Tibial nerve (tissue), 4 donors: ENCODE data around the gene NUDT22.

Experiments
- EP300 ChIP-seq, 2 donors: sonication (generic); formaldehyde crosslinking; IDR thresholded peaks; one replicate each; pipeline ENCODE4 v1.6.1; 2017; ENCODE audit warnings: antibody characterized with exemption in 2 of 2, mild to moderate bottlenecking in 1 of 2
- POLR2A ChIP-seq, 2 donors: fragments of 450-650 bp; IDR thresholded peaks; one replicate each; pipeline ENCODE4 v1.6.1; 2017; ENCODE audit warnings: antibody characterized with exemption in 2 of 2, mild to moderate bottlenecking in 2 of 2, moderate library complexity in 2 of 2
- TF ChIP-seq, protein P1 (sequence below), 5 experiments: fragments of 200-600 bp in 3 of 5; fragments of 450-650 bp in 2 of 5; sonication (generic) in 3 of 5; IDR thresholded peaks; one replicate each; pipeline ENCODE4 v1.5.1; 2016 to 2019; ENCODE audit warnings: antibody characterized with exemption in 5 of 5, mild to moderate bottlenecking in 3 of 5, moderate library complexity in 2 of 5

DNA sequence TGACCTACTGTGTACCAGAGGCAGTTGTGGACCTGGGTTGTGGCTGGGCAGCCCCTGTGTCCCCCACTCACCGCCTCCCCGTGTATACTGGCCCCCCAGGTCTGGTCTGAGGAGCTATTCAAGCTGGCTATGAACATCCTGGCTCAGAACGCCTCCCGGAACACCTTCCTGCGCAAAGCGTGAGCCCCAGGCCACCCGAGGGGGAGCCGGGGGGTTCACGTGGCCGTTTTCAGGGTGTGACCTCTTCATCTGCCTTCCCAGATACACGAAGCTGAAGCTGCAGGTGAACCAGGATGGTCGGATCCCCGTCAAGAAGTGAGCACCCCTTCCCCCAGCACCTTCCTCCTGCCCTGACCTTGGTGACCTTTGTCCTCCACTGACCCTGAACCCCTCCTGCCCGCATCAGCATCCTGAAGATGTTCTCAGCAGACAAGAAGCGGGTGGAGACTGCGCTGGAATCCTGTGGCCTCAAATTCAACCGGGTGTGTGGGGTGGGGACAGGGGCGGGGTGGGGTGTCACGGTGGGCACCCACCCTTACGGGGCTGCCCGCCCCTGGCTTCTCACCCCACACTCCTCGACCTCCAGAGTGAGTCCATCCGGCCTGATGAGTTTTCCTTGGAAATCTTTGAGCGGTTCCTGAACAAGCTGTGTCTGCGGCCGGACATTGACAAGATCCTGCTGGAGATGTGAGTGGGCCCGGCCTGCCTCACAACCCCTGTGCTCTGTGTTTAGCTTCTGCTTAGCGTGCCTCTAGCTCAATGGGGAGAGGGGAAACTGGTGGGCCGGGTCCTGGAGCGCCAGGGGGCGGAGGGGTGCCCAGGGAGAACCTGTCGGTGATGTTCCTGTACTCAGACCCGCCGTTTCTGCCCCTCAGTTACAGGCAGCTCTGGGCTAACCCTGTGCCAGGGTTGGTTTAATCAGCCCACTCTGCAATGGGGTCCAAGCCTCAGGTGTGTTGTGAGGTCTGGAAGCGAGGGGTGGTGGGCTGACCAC, 29.4 kb downstream of the NUDT22 start:
- no peak for TF ChIP-seq POLR2A (IDR thresholded peaks at IDR 0.05)
- TF ChIP-seq EP300 (IDR thresholded peaks at IDR 0.05): no peak
- TF ChIP-seq, protein P1, sequence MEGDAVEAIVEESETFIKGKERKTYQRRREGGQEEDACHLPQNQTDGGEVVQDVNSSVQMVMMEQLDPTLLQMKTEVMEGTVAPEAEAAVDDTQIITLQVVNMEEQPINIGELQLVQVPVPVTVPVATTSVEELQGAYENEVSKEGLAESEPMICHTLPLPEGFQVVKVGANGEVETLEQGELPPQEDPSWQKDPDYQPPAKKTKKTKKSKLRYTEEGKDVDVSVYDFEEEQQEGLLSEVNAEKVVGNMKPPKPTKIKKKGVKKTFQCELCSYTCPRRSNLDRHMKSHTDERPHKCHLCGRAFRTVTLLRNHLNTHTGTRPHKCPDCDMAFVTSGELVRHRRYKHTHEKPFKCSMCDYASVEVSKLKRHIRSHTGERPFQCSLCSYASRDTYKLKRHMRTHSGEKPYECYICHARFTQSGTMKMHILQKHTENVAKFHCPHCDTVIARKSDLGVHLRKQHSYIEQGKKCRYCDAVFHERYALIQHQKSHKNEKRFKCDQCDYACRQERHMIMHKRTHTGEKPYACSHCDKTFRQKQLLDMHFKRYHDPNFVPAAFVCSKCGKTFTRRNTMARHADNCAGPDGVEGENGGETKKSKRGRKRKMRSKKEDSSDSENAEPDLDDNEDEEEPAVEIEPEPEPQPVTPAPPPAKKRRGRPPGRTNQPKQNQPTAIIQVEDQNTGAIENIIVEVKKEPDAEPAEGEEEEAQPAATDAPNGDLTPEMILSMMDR (IDR thresholded peaks at IDR 0.05): no peak
